ENCODE measurements around the gene CNOT11.
"Not testable (repeated sequence)": the region's sequence is repeated elsewhere in the genome, so short reads cannot be mapped to it uniquely, and the experiment has no call there.

Gene CNOT11

DNA sequence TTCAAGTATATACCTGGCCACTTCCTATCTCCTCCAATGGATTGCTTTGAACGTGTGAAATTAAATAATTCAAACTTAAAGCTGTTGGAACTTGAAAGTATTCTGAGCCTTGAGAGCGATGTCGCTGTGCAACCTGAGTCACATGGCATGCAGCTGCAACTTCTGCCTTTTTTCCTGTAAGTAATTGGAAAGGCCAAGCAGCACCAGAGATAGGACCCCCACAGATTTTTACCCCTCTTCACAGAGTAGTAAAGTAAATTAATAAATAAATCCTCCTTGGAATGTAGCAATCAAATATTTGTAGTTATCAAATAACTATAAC is 59.0 kb downstream of the CNOT11 start:
- DNase-seq, result no peak

DNA sequence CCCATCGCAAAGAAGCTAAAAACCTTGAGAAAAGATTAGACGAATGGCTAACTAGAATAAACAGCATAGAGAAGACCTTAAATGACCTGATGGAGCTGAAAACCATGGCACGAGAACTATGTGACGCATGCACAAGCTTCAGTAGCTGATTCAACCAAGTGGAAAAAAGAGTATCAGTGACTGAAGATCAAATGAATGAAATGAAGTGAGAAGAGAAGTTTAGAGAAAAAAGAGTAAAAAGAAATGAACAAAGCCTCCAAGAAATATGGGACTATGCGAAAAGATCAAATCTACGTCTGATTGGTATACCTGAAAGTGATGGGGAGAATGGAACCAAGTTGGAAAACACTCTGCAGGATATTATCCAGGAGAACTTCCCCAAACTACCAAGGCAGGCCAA is 63.9 kb downstream of the CNOT11 start:
- not testable (repeated sequence) for DNase-seq

Measured in activated CD4-positive, alpha-beta T cell treated with anti-CD3 and anti-CD28 coated beads, Interleukin-2, amount 50 U/mL, for 4 hours (primary cell).